ENCODE data around the gene HMOX2. TPM values are rescaled to one million over a fixed set of nuclear protein-coding genes. Genes with fewer than 3 reads are reported as not detected.

HMOX2 gene
- total RNA-seq, 4 donors from 2014 or later = 46.4 to 495 (median 55.7) TPM

DNA sequence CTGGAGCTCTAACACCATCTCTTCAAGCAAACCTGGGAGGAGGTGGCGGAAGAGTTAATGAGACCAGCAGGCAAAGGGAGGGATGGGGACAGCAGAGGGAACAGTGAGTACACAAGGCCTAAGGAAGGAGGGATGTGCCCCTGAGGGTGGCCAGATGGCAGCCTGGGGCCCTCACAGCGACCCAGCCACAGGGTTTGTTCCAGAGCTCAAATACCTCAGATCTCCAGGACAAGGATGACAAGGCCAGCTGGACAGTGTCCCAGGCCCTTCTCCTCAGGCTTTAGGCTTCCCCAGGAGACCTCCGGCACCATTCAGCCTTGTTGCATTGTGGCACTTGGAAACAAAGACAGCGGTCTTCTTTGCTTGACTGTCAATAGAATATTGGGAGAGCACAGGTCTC is 47.5 kb downstream of the HMOX2 start:
- Histone ChIP-seq H3K9me3 (no peaks in the 10 kb centered on the region), H3K27ac (no peak overlapping the region), H3K36me3 (no peaks in the 10 kb centered on the region), H3K4me1 (peaks cover 0 to 7% (median 0%) of the 10 kb centered on the region in 4 donors), H3K27me3 (no peaks in the 10 kb centered on the region), H3K4me3 (no peak overlapping the region)
- intact Hi-C loops (cut with DNase I; ENCODE audit: low total_unique reads) = no loop called here
- in situ Hi-C loops (cut with MboI; ENCODE audit: low pct_ligation_motif_present in 1 of 4, low pct_unique_long_range_greater_than_20kb in 1 of 4, low sequenced_read_pairs in 3 of 4) = no loop called here
- no peak for TF ChIP-seq POLR2AphosphoS5 (IDR thresholded peaks at IDR 0.05)
- TF ChIP-seq POLR2A (IDR thresholded peaks at IDR 0.05) = no peak
- no peak for TF ChIP-seq EP300 (IDR thresholded peaks at IDR 0.05; ENCODE audit: low read depth)
- no peak for TF ChIP-seq CTCF (IDR thresholded peaks at IDR 0.05)
- 95 to 100% methylated on average over 1 to 4 of the region's 4 CpGs for WGBS, 2 donors (ENCODE audit: low coverage in 1 of 2)
- no peak for DNase-seq

DNA sequence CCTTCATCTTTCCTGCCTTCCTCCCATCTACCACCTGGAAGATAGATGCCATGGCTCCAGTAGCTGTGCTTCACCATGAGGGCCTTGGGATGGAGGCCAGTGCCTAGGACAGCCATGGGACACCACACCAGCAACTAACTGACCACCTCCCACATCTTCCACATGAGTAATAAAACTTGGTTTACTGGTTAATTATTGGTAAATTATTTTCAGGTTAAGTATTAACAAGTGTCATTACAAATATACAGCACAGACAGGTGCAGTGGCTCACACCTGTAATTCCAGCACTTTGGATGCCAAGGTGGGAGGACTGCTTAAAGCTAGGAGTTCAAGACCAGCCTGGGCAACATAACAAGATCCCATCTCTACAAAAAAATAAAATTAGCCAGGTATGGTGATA is 48.4 kb downstream of the HMOX2 start:
- no peak for DNase-seq

GRCh38 chr16:4525069-4525468 is 48.9 kb downstream of the HMOX2 start:
- Histone ChIP-seq H3K4me3 (no peak overlapping the region), H3K36me3 (no peaks in the 10 kb centered on the region), H3K27ac (no peak overlapping the region), H3K27me3 (no peaks in the 10 kb centered on the region), H3K4me1 (peaks cover 5 to 19% (median 8%) of the 10 kb centered on the region in 4 donors), H3K9me3 (no peaks in the 10 kb centered on the region)
- no peak for DNase-seq
- TF ChIP-seq POLR2AphosphoS5 (IDR thresholded peaks at IDR 0.05) = no peak
- 78% methylated on average over 7 of the region's 7 CpGs; no CpG with 5 or more reads in 1 of the 2 donors for WGBS, 2 donors (ENCODE audit: low coverage in 1 of 2)
- in situ Hi-C loops (cut with MboI; ENCODE audit: low pct_ligation_motif_present in 1 of 4, low pct_unique_long_range_greater_than_20kb in 1 of 4, low sequenced_read_pairs in 3 of 4) (no loop called here), intact Hi-C loops (cut with DNase I; ENCODE audit: low total_unique reads) (no loop called here)

More for the DNA sequence above, 48.4 kb downstream of the HMOX2 start:
- Histone ChIP-seq H3K27me3 (no peaks in the 10 kb centered on the region), H3K4me3 (no peak overlapping the region), H3K27ac (no peak overlapping the region), H3K9me3 (no peaks in the 10 kb centered on the region), H3K36me3 (no peaks in the 10 kb centered on the region), H3K4me1 (peaks cover 5 to 15% (median 6%) of the 10 kb centered on the region in 4 donors)
- no peak for TF ChIP-seq POLR2A (IDR thresholded peaks at IDR 0.05)
- no peak for TF ChIP-seq CTCF (IDR thresholded peaks at IDR 0.05)
- TF ChIP-seq POLR2AphosphoS5 (IDR thresholded peaks at IDR 0.05) = no peak
- intact Hi-C loops (cut with DNase I; ENCODE audit: low total_unique reads) = no loop called here
- in situ Hi-C loops (cut with MboI; ENCODE audit: low pct_ligation_motif_present in 1 of 4, low pct_unique_long_range_greater_than_20kb in 1 of 4, low sequenced_read_pairs in 3 of 4) = no loop called here

- Histone ChIP-seq H3K4me3 (no peak overlapping the region), H3K36me3 (no peaks in the 10 kb centered on the region), H3K27ac (no peak overlapping the region), H3K9me3 (no peaks in the 10 kb centered on the region), H3K4me1 (peaks cover 5 to 19% (median 8%) of the 10 kb centered on the region in 4 donors), H3K27me3 (no peaks in the 10 kb centered on the region)
- in situ Hi-C loops (cut with MboI; ENCODE audit: low pct_ligation_motif_present in 1 of 4, low pct_unique_long_range_greater_than_20kb in 1 of 4, low sequenced_read_pairs in 3 of 4) (no loop called here), intact Hi-C loops (cut with DNase I; ENCODE audit: low total_unique reads) (no loop called here)
- 83 to 85% methylated on average over 6 to 13 of the region's 13 CpGs for WGBS, 2 donors (ENCODE audit: low coverage in 1 of 2)
- TF ChIP-seq CTCF (IDR thresholded peaks at IDR 0.05) (no peak), EP300 (IDR thresholded peaks at IDR 0.05; ENCODE audit: low read depth) (no peak), POLR2A (IDR thresholded peaks at IDR 0.05) (no peak), POLR2AphosphoS5 (IDR thresholded peaks at IDR 0.05) (no peak)
- no peak for DNase-seq
Measured at GRCh38 chr16:4525634-4526277, 49.6 kb downstream of the HMOX2 start.

Measured in transverse colon (tissue), 4 donors.